GM19463 (cell line): ENCODE data around the gene NTHL1.
A peak's percentile ranks its signal among the peaks of the same experiment; 100 is the strongest.
"Not testable (repeated sequence)": the region's sequence is repeated elsewhere in the genome, so short reads cannot be mapped to it uniquely, and the experiment has no call there.

Experiments used
- ATAC-seq: cut with Tn5 transposase; IDR thresholded peaks from one replicate; pipeline ENCODE4 v1.9.1; 2021; ENCODE audit warnings: mild to moderate bottlenecking, moderate library complexity; ENCODE audit not compliant: unreplicated experiment

NTHL1 gene

GRCh38 chr16:2011726-2012125 lies 35.9 kb downstream of the NTHL1 start:
- ATAC-seq = not testable (repeated sequence)

- ATAC-seq = peak; percentile 90
These were observed 37.7 kb downstream of the NTHL1 start, which contains the start of gene ZNF598 for GRCh38 chr16:2009791-2010510. TSS of gene ZNF598 (minus strand) at chr16:2009821.

GRCh38 chr16:2009164-2009711 lies 38.4 kb downstream of the NTHL1 start:
- ATAC-seq = peak; percentile 26

GRCh38 chr16:2008631-2009163 lies 38.9 kb downstream of the NTHL1 start:
- ATAC-seq = no peak

GRCh38 chr16:2008009-2008526 lies 39.6 kb downstream of the NTHL1 start:
- no peak for ATAC-seq

- no peak for ATAC-seq
These were observed 40.4 kb downstream of the NTHL1 start for GRCh38 chr16:2007081-2007836.

GRCh38 chr16:2006317-2006716 lies 41.3 kb downstream of the NTHL1 start:
- no peak for ATAC-seq

- no peak for ATAC-seq
These were observed 42.0 kb downstream of the NTHL1 start for GRCh38 chr16:2005646-2006045.

- no peak for ATAC-seq
These were observed 42.7 kb downstream of the NTHL1 start for GRCh38 chr16:2004795-2005517.

- ATAC-seq = peak; percentile 72
These were observed 43.6 kb downstream of the NTHL1 start for GRCh38 chr16:2003827-2004641.

GRCh38 chr16:2003231-2003826 lies 44.3 kb downstream of the NTHL1 start:
- ATAC-seq = no peak

GRCh38 chr16:2002406-2003230 lies 45.0 kb downstream of the NTHL1 start:
- no peak for ATAC-seq

GRCh38 chr16:2001456-2002355 lies 45.9 kb downstream of the NTHL1 start:
- ATAC-seq = no peak

GRCh38 chr16:2001035-2001434 lies 46.6 kb downstream of the NTHL1 start:
- no peak for ATAC-seq

GRCh38 chr16:1999866-2000514 lies 47.6 kb downstream of the NTHL1 start:
- no peak for ATAC-seq

GRCh38 chr16:1998852-1999801 lies 48.5 kb downstream of the NTHL1 start:
- no peak for ATAC-seq
